Liver (tissue), 3 donors: Measurements from ENCODE around the gene TSPAN19.

ENCODE experiments used
- MAX ChIP-seq: IDR thresholded peaks from 2 replicates; pipeline ENCODE4 v1.6.1; 2016; ENCODE audit warnings: antibody characterized with exemption
- TAF1 ChIP-seq: conservative IDR thresholded peaks from 2 replicates; pipeline ENCODE4 v1.6.1; 2016; ENCODE audit warnings: antibody characterized with exemption, mild to moderate bottlenecking
- TF ChIP-seq, protein P1 (sequence below): fragments of 150-350 bp; IDR thresholded peaks from 2 replicates; pipeline ENCODE4 v1.5.1; 2017; ENCODE audit warnings: improper control_type of control experiment, low read depth, low read length; ENCODE audit not compliant: missing input control
- donor health status: healthy.
- donor health status: healthy.

DNA sequence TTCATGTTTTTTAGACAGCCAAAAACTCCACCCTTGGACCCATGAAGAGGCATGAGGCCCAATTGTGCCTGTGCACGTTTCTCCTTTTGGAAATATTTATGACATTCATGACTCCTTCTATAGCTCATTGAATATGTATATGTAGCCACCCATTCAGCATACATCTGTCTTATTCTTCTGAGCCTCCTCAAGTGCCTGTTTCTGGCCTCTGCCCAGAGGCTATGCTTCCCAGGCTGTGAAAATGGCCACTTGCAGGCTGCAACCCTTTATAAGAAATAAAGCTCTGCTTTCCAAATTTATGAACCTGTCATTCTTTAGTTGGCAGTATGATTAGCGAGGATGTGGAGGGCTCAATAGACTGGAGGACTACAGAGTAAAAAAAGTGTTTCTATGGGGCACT lies 35.3 kb downstream of the TSPAN19 start:
- TF ChIP-seq TAF1 (no peak), MAX (no peak)
- TF ChIP-seq, protein P1, sequence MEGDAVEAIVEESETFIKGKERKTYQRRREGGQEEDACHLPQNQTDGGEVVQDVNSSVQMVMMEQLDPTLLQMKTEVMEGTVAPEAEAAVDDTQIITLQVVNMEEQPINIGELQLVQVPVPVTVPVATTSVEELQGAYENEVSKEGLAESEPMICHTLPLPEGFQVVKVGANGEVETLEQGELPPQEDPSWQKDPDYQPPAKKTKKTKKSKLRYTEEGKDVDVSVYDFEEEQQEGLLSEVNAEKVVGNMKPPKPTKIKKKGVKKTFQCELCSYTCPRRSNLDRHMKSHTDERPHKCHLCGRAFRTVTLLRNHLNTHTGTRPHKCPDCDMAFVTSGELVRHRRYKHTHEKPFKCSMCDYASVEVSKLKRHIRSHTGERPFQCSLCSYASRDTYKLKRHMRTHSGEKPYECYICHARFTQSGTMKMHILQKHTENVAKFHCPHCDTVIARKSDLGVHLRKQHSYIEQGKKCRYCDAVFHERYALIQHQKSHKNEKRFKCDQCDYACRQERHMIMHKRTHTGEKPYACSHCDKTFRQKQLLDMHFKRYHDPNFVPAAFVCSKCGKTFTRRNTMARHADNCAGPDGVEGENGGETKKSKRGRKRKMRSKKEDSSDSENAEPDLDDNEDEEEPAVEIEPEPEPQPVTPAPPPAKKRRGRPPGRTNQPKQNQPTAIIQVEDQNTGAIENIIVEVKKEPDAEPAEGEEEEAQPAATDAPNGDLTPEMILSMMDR = no peak
